SK-N-SH treated with all-trans-retinoic acid at 6 μM for 48 hours (cell line): ENCODE measurements around the gene ADAMTSL3.

ENCODE experiments used
- ATAC-seq: fragments of 200-7000 bp; cut with Tn5 transposase; 3 replicates; pipeline ENCODE4 v1.9.1; 2020; ENCODE audit warnings: mild to moderate bottlenecking, moderate library complexity
- ARNTL ChIP-seq: fragments of 450-650 bp; formaldehyde crosslinking; IDR thresholded peaks from 2 replicates; pipeline ENCODE4 v1.5.0; 2020; ENCODE audit warnings: low read depth, mild to moderate bottlenecking, moderate library complexity, borderline replicate concordance
- BACH2 ChIP-seq: fragments of 250-450 bp; sonication (Bioruptor Pico); IDR thresholded peaks from 2 replicates; pipeline ENCODE4 v1.9.0; 2021; ENCODE audit warnings: mild to moderate bottlenecking, borderline replicate concordance
- ESRRG ChIP-seq: fragments of 250-450 bp; sonication (Bioruptor Pico); IDR thresholded peaks from 2 replicates; pipeline ENCODE4 v1.6.1; 2021; ENCODE audit warnings: mild to moderate bottlenecking
- GLIS3 ChIP-seq: fragments of 250-450 bp; sonication (Bioruptor Pico); IDR thresholded peaks from 2 replicates; pipeline ENCODE4 v1.5.0; 2020; ENCODE audit warnings: mild to moderate bottlenecking, moderate library complexity
- ISL1 ChIP-seq: fragments of 250-450 bp; sonication (Bioruptor Pico); IDR thresholded peaks from 2 replicates; pipeline ENCODE4 v2.1.2; 2022; ENCODE audit warnings: mild to moderate bottlenecking, moderate library complexity
- OSR1 ChIP-seq: fragments of 250-450 bp; sonication (Bioruptor Pico); IDR thresholded peaks from 2 replicates; pipeline ENCODE4 v1.8.0; 2022; ENCODE audit warnings: moderate library complexity, mild to moderate bottlenecking, inconsistent platforms
- RARB ChIP-seq: fragments of 250-450 bp; sonication (Bioruptor Pico); IDR thresholded peaks from 2 replicates; pipeline ENCODE4 v1.8.0; 2021; ENCODE audit warnings: mild to moderate bottlenecking, moderate library complexity
- SNAI2 ChIP-seq: fragments of 250-450 bp; sonication (Bioruptor Pico); IDR thresholded peaks from 2 replicates; pipeline ENCODE4 v1.5.0; 2020; ENCODE audit warnings: mild to moderate bottlenecking, moderate library complexity
- TCF4 ChIP-seq: fragments of 250-450 bp; sonication (Bioruptor Pico); IDR thresholded peaks from 2 replicates; pipeline ENCODE4 v1.8.0; 2021; ENCODE audit warnings: mild to moderate bottlenecking, moderate library complexity, borderline replicate concordance
- TOX ChIP-seq: fragments of 250-450 bp; sonication (Bioruptor Pico); IDR thresholded peaks from 2 replicates; pipeline ENCODE4 v1.8.0; 2021; ENCODE audit warnings: mild to moderate bottlenecking, moderate library complexity, borderline replicate concordance
- ZC3H10 ChIP-seq: fragments of 250-450 bp; sonication (Bioruptor Pico); IDR thresholded peaks from 2 replicates; pipeline ENCODE4 v1.5.1; 2021; ENCODE audit warnings: mild to moderate bottlenecking, moderate library complexity
- ZFP3 ChIP-seq: fragments of 250-450 bp; sonication (Bioruptor Pico); IDR thresholded peaks from 2 replicates; pipeline ENCODE4 v1.5.0; 2020; ENCODE audit warnings: mild to moderate bottlenecking, moderate library complexity
- ZFP30 ChIP-seq: fragments of 450-650 bp; formaldehyde crosslinking; IDR thresholded peaks from 2 replicates; pipeline ENCODE4 v1.5.0; 2022; ENCODE audit warnings: mild to moderate bottlenecking, moderate library complexity
- ZNF70 ChIP-seq: fragments of 450-650 bp; formaldehyde crosslinking; IDR thresholded peaks from 2 replicates; pipeline ENCODE4 v1.5.0; 2020; ENCODE audit warnings: mild to moderate bottlenecking, moderate library complexity
- ZNF8 ChIP-seq: fragments of 450-650 bp; formaldehyde crosslinking; IDR thresholded peaks from 2 replicates; pipeline ENCODE4 v1.5.0; 2020; ENCODE audit warnings: mild to moderate bottlenecking, moderate library complexity
- TF ChIP-seq, protein P1 (sequence below): fragments of 250-450 bp; sonication (Bioruptor Pico); IDR thresholded peaks from 2 replicates; pipeline ENCODE4 v1.8.0; 2020; ENCODE audit warnings: mild to moderate bottlenecking, moderate library complexity, borderline replicate concordance
- TF ChIP-seq, protein P2 (sequence below): fragments of 250-450 bp; sonication (Bioruptor Pico); IDR thresholded peaks from 2 replicates; pipeline ENCODE4 v1.8.0; 2021; ENCODE audit warnings: low read depth, mild to moderate bottlenecking, moderate library complexity, borderline replicate concordance
- TF ChIP-seq, protein P3 (sequence below): fragments of 250-450 bp; sonication (Bioruptor Pico); IDR thresholded peaks from 2 replicates; pipeline ENCODE4 v1.5.1; 2021; ENCODE audit warnings: mild to moderate bottlenecking, moderate library complexity
- TF ChIP-seq, protein P4 (sequence below): fragments of 250-450 bp; sonication (Bioruptor Pico); IDR thresholded peaks from 2 replicates; pipeline ENCODE4 v1.5.0; 2020; ENCODE audit warnings: mild to moderate bottlenecking, moderate library complexity
- TF ChIP-seq, protein P5 (sequence below): fragments of 250-450 bp; sonication (Bioruptor Pico); IDR thresholded peaks from 2 replicates; pipeline ENCODE4 v1.5.1; 2020; ENCODE audit warnings: low read depth, mild to moderate bottlenecking, moderate library complexity

The ADAMTSL3 gene

DNA sequence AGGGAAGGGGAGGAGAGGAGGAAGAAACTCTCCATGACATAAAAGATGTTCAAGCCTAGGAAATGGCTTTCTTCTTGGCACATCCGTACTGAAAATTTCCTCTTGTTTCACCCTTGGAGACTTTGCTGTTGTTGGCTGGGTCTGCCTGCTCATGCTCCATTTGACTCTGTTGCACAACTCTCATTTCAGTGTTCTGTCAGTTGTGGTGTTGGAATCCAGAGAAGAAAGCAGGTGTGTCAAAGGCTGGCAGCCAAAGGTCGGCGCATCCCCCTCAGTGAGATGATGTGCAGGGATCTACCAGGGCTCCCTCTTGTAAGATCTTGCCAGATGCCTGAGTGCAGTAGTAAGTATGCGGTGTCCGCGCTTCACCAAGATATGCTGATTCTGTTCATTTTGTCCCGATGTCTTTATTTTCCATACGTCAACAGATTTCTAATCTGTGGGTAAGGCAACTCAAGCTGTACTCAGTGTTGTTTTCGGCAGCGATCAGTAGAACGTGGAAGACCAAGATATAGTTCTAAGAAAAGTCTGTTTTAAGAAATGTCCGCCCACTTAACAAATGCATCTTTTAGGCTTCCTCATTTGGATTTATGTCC is 316.5 kb downstream of the ADAMTSL3 start:
- ATAC-seq = no peak
- TF ChIP-seq TOX (no peak), TCF4 (CRISPR knock-in tag) (no peak), SNAI2 (CRISPR knock-in tag) (no peak), ZNF8 (no peak), ZNF70 (CRISPR knock-in tag) (no peak), ISL1 (no peak), ZFP30 (CRISPR knock-in tag) (no peak), BACH2 (no peak), RARB (CRISPR knock-in tag) (no peak), ESRRG (no peak), ZFP3 (CRISPR knock-in tag) (no peak), ZC3H10 (no peak), GLIS3 (CRISPR knock-in tag) (no peak), ARNTL (CRISPR knock-in tag) (no peak), OSR1 (CRISPR knock-in tag) (no peak)
- TF ChIP-seq, protein P1, sequence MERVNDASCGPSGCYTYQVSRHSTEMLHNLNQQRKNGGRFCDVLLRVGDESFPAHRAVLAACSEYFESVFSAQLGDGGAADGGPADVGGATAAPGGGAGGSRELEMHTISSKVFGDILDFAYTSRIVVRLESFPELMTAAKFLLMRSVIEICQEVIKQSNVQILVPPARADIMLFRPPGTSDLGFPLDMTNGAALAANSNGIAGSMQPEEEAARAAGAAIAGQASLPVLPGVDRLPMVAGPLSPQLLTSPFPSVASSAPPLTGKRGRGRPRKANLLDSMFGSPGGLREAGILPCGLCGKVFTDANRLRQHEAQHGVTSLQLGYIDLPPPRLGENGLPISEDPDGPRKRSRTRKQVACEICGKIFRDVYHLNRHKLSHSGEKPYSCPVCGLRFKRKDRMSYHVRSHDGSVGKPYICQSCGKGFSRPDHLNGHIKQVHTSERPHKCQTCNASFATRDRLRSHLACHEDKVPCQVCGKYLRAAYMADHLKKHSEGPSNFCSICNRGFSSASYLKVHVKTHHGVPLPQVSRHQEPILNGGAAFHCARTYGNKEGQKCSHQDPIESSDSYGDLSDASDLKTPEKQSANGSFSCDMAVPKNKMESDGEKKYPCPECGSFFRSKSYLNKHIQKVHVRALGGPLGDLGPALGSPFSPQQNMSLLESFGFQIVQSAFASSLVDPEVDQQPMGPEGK = no peak
- TF ChIP-seq, protein P2, sequence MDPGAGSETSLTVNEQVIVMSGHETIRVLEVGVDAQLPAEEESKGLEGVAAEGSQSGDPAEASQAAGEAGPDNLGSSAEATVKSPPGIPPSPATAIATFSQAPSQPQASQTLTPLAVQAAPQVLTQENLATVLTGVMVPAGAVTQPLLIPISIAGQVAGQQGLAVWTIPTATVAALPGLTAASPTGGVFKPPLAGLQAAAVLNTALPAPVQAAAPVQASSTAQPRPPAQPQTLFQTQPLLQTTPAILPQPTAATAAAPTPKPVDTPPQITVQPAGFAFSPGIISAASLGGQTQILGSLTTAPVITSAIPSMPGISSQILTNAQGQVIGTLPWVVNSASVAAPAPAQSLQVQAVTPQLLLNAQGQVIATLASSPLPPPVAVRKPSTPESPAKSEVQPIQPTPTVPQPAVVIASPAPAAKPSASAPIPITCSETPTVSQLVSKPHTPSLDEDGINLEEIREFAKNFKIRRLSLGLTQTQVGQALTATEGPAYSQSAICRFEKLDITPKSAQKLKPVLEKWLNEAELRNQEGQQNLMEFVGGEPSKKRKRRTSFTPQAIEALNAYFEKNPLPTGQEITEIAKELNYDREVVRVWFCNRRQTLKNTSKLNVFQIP (CRISPR knock-in tag) = no peak
- TF ChIP-seq, protein P3, sequence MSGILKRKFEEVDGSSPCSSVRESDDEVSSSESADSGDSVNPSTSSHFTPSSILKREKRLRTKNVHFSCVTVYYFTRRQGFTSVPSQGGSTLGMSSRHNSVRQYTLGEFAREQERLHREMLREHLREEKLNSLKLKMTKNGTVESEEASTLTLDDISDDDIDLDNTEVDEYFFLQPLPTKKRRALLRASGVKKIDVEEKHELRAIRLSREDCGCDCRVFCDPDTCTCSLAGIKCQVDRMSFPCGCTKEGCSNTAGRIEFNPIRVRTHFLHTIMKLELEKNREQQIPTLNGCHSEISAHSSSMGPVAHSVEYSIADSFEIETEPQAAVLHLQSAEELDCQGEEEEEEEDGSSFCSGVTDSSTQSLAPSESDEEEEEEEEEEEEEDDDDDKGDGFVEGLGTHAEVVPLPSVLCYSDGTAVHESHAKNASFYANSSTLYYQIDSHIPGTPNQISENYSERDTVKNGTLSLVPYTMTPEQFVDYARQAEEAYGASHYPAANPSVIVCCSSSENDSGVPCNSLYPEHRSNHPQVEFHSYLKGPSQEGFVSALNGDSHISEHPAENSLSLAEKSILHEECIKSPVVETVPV = no peak
- TF ChIP-seq, protein P4, sequence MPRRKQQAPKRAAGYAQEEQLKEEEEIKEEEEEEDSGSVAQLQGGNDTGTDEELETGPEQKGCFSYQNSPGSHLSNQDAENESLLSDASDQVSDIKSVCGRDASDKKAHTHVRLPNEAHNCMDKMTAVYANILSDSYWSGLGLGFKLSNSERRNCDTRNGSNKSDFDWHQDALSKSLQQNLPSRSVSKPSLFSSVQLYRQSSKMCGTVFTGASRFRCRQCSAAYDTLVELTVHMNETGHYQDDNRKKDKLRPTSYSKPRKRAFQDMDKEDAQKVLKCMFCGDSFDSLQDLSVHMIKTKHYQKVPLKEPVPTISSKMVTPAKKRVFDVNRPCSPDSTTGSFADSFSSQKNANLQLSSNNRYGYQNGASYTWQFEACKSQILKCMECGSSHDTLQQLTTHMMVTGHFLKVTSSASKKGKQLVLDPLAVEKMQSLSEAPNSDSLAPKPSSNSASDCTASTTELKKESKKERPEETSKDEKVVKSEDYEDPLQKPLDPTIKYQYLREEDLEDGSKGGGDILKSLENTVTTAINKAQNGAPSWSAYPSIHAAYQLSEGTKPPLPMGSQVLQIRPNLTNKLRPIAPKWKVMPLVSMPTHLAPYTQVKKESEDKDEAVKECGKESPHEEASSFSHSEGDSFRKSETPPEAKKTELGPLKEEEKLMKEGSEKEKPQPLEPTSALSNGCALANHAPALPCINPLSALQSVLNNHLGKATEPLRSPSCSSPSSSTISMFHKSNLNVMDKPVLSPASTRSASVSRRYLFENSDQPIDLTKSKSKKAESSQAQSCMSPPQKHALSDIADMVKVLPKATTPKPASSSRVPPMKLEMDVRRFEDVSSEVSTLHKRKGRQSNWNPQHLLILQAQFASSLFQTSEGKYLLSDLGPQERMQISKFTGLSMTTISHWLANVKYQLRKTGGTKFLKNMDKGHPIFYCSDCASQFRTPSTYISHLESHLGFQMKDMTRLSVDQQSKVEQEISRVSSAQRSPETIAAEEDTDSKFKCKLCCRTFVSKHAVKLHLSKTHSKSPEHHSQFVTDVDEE (CRISPR knock-in tag) = no peak

GRCh38 chr15:83971992-83972391 is 318.1 kb downstream of the ADAMTSL3 start:
- ATAC-seq = no peak
- TF ChIP-seq, protein P5, sequence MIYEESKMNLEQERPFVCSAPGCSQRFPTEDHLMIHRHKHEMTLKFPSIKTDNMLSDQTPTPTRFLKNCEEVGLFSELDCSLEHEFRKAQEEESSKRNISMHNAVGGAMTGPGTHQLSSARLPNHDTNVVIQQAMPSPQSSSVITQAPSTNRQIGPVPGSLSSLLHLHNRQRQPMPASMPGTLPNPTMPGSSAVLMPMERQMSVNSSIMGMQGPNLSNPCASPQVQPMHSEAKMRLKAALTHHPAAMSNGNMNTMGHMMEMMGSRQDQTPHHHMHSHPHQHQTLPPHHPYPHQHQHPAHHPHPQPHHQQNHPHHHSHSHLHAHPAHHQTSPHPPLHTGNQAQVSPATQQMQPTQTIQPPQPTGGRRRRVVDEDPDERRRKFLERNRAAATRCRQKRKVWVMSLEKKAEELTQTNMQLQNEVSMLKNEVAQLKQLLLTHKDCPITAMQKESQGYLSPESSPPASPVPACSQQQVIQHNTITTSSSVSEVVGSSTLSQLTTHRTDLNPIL (CRISPR knock-in tag) = no peak
- TF ChIP-seq OSR1 (CRISPR knock-in tag) (no peak), RARB (CRISPR knock-in tag) (no peak), ZNF70 (CRISPR knock-in tag) (no peak)
- TF ChIP-seq, protein P4 (CRISPR knock-in tag) = no peak
- TF ChIP-seq, protein P3 = no peak
